ENCODE measurements around the gene LRRIQ1. TPM values are rescaled to one million over a fixed set of nuclear protein-coding genes. Genes with fewer than 3 reads are reported as not detected.

The LRRIQ1 gene
- total and polyA plus RNA-seq, 2 of the 8 experiments (the other 6 are each of a cell fraction or from before 2014, with no cell fraction given): 0.24 to 0.76 TPM

GRCh38 chr12:85260896-85261295 is 224.7 kb downstream of the LRRIQ1 start (continued):
- TF ChIP-seq, protein P1, sequence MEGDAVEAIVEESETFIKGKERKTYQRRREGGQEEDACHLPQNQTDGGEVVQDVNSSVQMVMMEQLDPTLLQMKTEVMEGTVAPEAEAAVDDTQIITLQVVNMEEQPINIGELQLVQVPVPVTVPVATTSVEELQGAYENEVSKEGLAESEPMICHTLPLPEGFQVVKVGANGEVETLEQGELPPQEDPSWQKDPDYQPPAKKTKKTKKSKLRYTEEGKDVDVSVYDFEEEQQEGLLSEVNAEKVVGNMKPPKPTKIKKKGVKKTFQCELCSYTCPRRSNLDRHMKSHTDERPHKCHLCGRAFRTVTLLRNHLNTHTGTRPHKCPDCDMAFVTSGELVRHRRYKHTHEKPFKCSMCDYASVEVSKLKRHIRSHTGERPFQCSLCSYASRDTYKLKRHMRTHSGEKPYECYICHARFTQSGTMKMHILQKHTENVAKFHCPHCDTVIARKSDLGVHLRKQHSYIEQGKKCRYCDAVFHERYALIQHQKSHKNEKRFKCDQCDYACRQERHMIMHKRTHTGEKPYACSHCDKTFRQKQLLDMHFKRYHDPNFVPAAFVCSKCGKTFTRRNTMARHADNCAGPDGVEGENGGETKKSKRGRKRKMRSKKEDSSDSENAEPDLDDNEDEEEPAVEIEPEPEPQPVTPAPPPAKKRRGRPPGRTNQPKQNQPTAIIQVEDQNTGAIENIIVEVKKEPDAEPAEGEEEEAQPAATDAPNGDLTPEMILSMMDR (IDR thresholded peaks at IDR 0.05; ENCODE audit: control extremely low read depth in 1 of 3, insufficient read depth in 1 of 3, low read depth in 1 of 3, low read length in 3 of 3): no peak
- no peak for TF ChIP-seq HDAC6 (IDR thresholded peaks at IDR 0.05; ENCODE audit: low read depth, low read length)
- no peak for TF ChIP-seq TAF7 (optimal IDR thresholded peaks at IDR 0.05; ENCODE audit: borderline replicate concordance, low read depth, low read length)
- no peak for TF ChIP-seq RBBP5 (IDR thresholded peaks at IDR 0.05; ENCODE audit: borderline replicate concordance, low read depth, low read length)
- TF ChIP-seq TAF1 (IDR thresholded peaks at IDR 0.05; ENCODE audit: low read depth, low read length): no peak
- TF ChIP-seq BRCA1 (IDR thresholded peaks at IDR 0.05; ENCODE audit: low read depth, low read length): no peak
- TF ChIP-seq KDM5A (IDR thresholded peaks at IDR 0.05; ENCODE audit: low read length): no peak
- no peak for TF ChIP-seq JUN (IDR thresholded peaks at IDR 0.05; ENCODE audit: low read depth, low read length)

Measured in H1 (cell line).